WTC11 (cell line): Measurements from ENCODE around the gene EIF3K. TPM values are rescaled to one million over a fixed set of nuclear protein-coding genes. Genes with fewer than 3 reads are reported as not detected.
A peak's percentile ranks its signal among the peaks of the same experiment; 100 is the strongest.
"Not testable (repeated sequence)": the region's sequence is repeated elsewhere in the genome, so short reads cannot be mapped to it uniquely, and the experiment has no call there.

Experiments used
- ATAC-seq: fragments of 200-7000 bp; cut with Tn5 transposase; 2 replicates; pipeline ENCODE4 v1.10.0; 2021; ENCODE audit warnings: mild to moderate bottlenecking, moderate library complexity
- CTCF ChIA-PET: fragments of 300-600 bp; sonication (Branson Sonifier 250); formaldehyde crosslinking; loops from one replicate; lab custom pipeline; 2021; ENCODE audit warnings: antibody characterized with exemption; lab: Charles Lee
- POLR2A ChIA-PET: fragments of 350-600 bp; sonication (Branson Sonifier 250); formaldehyde crosslinking; loops from one replicate; lab custom pipeline; 2021; ENCODE audit warnings: antibody characterized with exemption; lab: Charles Lee
- DNase-seq: peaks from one replicate; pipeline ENCODE4 v3.0.0; 2021; ENCODE audit warnings: low spot score
- H3K27ac Mint-ChIP-seq: 2 replicates; pipeline ENCODE4 v1.8.0; 2021; ENCODE audit warnings: mixed read lengths
- H3K27me3 Mint-ChIP-seq: 2 replicates; pipeline ENCODE4 v1.8.0; 2021; ENCODE audit warnings: low read depth, mild to moderate bottlenecking, moderate library complexity, mixed read lengths
- H3K36me3 Mint-ChIP-seq: 2 replicates; pipeline ENCODE4 v1.8.0; 2021; ENCODE audit warnings: mixed read lengths
- H3K4me1 Mint-ChIP-seq: 2 replicates; pipeline ENCODE4 v1.8.0; 2022; ENCODE audit warnings: mixed read lengths
- H3K4me3 Mint-ChIP-seq: 2 replicates; pipeline ENCODE4 v1.8.0; 2021; ENCODE audit warnings: mild to moderate bottlenecking, moderate library complexity, mixed read lengths
- H3K9me3 Mint-ChIP-seq: 2 replicates; pipeline ENCODE4 v1.8.0; 2021; ENCODE audit warnings: mixed read lengths
- CREB1 ChIP-seq: sonication (generic); formaldehyde crosslinking; IDR thresholded peaks from 2 replicates; pipeline ENCODE4 v1.8.0; 2023; ENCODE audit warnings: mild to moderate bottlenecking, missing genetic modification reagents
- ERG ChIP-seq: fragments of 250-450 bp; sonication (Bioruptor Pico); IDR thresholded peaks from 2 replicates; pipeline ENCODE4 v1.8.0; 2021; ENCODE audit warnings: mild to moderate bottlenecking
- FOXJ3 ChIP-seq: sonication (generic); formaldehyde crosslinking; IDR thresholded peaks from 2 replicates; pipeline ENCODE4 v1.9.0; 2021; ENCODE audit warnings: missing genetic modification reagents, mild to moderate bottlenecking, borderline replicate concordance
- HMGXB4 ChIP-seq: sonication (generic); formaldehyde crosslinking; IDR thresholded peaks from 2 replicates; pipeline ENCODE4 v1.8.1; 2023; ENCODE audit warnings: mild to moderate bottlenecking, moderate library complexity, missing genetic modification reagents
- NR1H2 ChIP-seq: sonication (generic); formaldehyde crosslinking; IDR thresholded peaks from 2 replicates; pipeline ENCODE4 v1.9.0; 2021; ENCODE audit warnings: mild to moderate bottlenecking, moderate library complexity, missing genetic modification reagents
- TEAD1 ChIP-seq: sonication (generic); formaldehyde crosslinking; IDR thresholded peaks from 2 replicates; pipeline ENCODE4 v1.8.0; 2022; ENCODE audit warnings: mild to moderate bottlenecking, missing genetic modification reagents
- ZNF121 ChIP-seq: sonication (generic); formaldehyde crosslinking; IDR thresholded peaks from 2 replicates; pipeline ENCODE4 v1.8.0; 2023; ENCODE audit warnings: missing genetic modification reagents
- total RNA-seq: library from RNA; stranded (reverse); gene quantifications from 3 replicates; pipeline ENCODE4 v1.2.3, GENCODE V29; 2021
- TF ChIP-seq, protein P1 (sequence below): sonication (generic); formaldehyde crosslinking; IDR thresholded peaks from 2 replicates; pipeline ENCODE4 v1.8.1; 2022; ENCODE audit warnings: missing genetic modification reagents, borderline replicate concordance
- TF ChIP-seq, protein P2 (sequence below): fragments of 200-600 bp; IDR thresholded peaks from 2 replicates; pipeline ENCODE4 v1.8.0; 2022; ENCODE audit warnings: antibody characterized with exemption

Gene EIF3K
- total RNA-seq, 1 experiment from 2014 or later: 416 TPM

DNA sequence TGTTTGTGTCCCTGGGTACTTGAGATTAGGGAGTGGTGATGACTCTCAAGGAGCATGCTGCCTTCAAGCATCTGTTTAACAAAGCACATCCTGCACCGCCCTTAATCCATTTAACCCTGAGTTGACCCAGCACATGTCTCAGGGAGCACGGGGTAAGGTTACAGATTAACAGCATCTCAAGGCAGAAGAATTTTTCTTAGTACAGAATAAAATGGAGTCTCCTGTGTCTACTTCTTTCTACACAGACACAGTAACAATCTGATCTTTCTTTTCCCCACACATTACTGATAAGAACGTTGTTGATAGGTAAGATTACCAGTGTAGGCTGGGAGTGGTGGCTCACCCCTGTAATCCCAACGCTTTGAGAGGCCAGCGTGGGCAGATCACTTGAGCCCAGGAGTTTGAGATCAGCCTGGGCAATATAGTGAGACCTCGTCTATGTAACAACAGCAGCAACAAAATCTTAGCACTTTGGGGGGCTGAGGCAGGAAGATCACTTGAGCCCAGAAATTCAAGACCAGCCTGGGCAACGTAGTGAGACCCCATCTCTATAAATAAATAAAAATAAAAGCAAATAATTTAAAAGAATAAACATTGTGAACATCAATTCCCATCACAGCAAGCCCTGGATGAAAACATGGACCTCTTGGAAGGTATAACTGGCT lies 13.0 kb downstream of the EIF3K start:
- H3K4me3 Mint-ChIP-seq, H3K9me3 Mint-ChIP-seq, DNase-seq, CTCF ChIA-PET, ATAC-seq, H3K27me3 Mint-ChIP-seq, POLR2A ChIA-PET: not testable (repeated sequence)
- peaks cover 29% of the 10 kb centered on the region for H3K4me1 Mint-ChIP-seq
- peak overlapping the region; percentile 57 for H3K27ac Mint-ChIP-seq
- peaks cover 65% of the 10 kb centered on the region for H3K36me3 Mint-ChIP-seq
- peak; percentile 36; the same call in 1 of the 2 replicates for TF ChIP-seq ZNF121 (CRISPR knock-in tag)

GRCh38 chr19:38632476-38633213 lies 13.7 kb downstream of the EIF3K start:
- no peaks in the 10 kb centered on the region for H3K9me3 Mint-ChIP-seq
- H3K36me3 Mint-ChIP-seq: peaks cover 62% of the 10 kb centered on the region
- H3K4me1 Mint-ChIP-seq: peaks cover 34% of the 10 kb centered on the region
- ATAC-seq (no peak), DNase-seq (no peak)
- TF ChIP-seq ERG (CRISPR knock-in tag): no peak
- no peak for TF ChIP-seq NR1H2 (CRISPR knock-in tag)
- no peak for TF ChIP-seq FOXJ3 (CRISPR knock-in tag)
- TF ChIP-seq TEAD1: no peak
- TF ChIP-seq, protein P1, sequence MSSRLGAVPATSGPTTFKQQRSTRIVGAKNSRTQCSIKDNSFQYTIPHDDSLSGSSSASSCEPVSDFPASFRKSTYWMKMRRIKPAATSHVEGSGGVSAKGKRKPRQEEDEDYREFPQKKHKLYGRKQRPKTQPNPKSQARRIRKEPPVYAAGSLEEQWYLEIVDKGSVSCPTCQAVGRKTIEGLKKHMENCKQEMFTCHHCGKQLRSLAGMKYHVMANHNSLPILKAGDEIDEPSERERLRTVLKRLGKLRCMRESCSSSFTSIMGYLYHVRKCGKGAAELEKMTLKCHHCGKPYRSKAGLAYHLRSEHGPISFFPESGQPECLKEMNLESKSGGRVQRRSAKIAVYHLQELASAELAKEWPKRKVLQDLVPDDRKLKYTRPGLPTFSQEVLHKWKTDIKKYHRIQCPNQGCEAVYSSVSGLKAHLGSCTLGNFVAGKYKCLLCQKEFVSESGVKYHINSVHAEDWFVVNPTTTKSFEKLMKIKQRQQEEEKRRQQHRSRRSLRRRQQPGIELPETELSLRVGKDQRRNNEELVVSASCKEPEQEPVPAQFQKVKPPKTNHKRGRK (CRISPR knock-in tag): no peak
- no peak for TF ChIP-seq HMGXB4 (CRISPR knock-in tag)
- CTCF ChIA-PET: interaction anchor here (5.0 kb wide), 1 partner anchor 230 kb away, joined by 74 read pairs; the partner anchor contains the start of gene FAM98C
- H3K4me3 Mint-ChIP-seq: no peak overlapping the region
- H3K27ac Mint-ChIP-seq: peak overlapping the region; percentile 29; the same call in 1 of the 2 replicates
- no peaks in the 10 kb centered on the region for H3K27me3 Mint-ChIP-seq
- POLR2A ChIA-PET: no interaction called here

DNA sequence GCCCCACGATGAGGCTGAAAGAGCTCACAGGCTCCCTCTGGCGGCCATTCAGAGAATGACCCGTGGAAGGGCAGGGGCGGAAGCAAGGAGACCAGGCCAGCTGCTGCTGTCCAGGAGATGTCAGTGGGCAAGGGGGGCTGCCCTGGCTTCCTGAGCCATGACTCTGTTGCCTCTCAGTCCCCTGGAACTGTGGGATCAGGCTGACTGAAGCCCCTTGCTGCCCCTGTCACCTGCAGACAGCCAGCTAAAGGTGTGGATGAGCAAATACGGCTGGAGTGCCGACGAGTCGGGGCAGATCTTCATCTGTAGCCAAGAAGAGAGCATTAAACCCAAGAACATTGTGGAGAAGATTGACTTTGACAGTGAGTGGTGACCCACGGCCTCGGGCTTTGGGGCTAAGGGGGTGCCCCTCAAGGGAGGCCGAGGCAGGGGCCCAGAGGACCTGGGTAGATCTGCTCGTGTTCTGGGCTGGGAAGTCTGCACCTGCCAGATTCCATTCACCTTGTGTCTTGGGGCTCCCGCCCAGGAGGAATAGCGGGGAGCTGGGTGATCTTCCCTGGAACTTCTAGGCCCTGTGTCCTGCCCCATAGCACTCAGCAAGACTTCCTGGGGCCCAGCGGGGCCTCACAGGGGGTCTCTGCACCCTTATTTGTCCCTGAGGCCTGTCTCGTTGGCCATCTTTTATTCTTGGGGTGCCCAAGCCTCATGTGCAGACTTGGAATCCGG lies 15.9 kb downstream of the EIF3K start:
- H3K4me1 Mint-ChIP-seq: peaks cover 34% of the 10 kb centered on the region
- peaks cover 46% of the 10 kb centered on the region for H3K36me3 Mint-ChIP-seq
- TF ChIP-seq, protein P2, sequence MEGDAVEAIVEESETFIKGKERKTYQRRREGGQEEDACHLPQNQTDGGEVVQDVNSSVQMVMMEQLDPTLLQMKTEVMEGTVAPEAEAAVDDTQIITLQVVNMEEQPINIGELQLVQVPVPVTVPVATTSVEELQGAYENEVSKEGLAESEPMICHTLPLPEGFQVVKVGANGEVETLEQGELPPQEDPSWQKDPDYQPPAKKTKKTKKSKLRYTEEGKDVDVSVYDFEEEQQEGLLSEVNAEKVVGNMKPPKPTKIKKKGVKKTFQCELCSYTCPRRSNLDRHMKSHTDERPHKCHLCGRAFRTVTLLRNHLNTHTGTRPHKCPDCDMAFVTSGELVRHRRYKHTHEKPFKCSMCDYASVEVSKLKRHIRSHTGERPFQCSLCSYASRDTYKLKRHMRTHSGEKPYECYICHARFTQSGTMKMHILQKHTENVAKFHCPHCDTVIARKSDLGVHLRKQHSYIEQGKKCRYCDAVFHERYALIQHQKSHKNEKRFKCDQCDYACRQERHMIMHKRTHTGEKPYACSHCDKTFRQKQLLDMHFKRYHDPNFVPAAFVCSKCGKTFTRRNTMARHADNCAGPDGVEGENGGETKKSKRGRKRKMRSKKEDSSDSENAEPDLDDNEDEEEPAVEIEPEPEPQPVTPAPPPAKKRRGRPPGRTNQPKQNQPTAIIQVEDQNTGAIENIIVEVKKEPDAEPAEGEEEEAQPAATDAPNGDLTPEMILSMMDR: peak; percentile 97
- no peak for TF ChIP-seq CREB1 (CRISPR knock-in tag)
- H3K27me3 Mint-ChIP-seq: no peaks in the 10 kb centered on the region
- ChIA-PET POLR2A (interaction anchor here (0.5 to 1.5 kb wide), 6 partner anchors 16 to 232 kb away, joined by 3 to 7 read pairs (median 3); partner anchors contain the start of genes EIF3K and FAM98C), CTCF (interaction anchor here (0.5 to 5.6 kb wide), 43 partner anchors 9 to 857 kb away, joined by 3 to 101 read pairs (median 6); partner anchors contain the start of genes ACTN4, EIF3K, FAM98C and GGN)
- peak; percentile 23; the same call in 1 of the 2 replicates for ATAC-seq
- H3K9me3 Mint-ChIP-seq: no peaks in the 10 kb centered on the region
- peak; percentile 84 for DNase-seq
- peak overlapping the region; percentile 91 for H3K27ac Mint-ChIP-seq
- no peak overlapping the region for H3K4me3 Mint-ChIP-seq
